Mesothelial cell of epicardium (in vitro differentiated cells): ENCODE measurements around the gene ANKS1A. TPM values are rescaled to one million over a fixed set of nuclear protein-coding genes. Genes with fewer than 3 reads are reported as not detected.
A peak's percentile ranks its signal among the peaks of the same experiment; 100 is the strongest.
"Not testable (repeated sequence)": the region's sequence is repeated elsewhere in the genome, so short reads cannot be mapped to it uniquely, and the experiment has no call there.

Experiments used
- DNase-seq, 2 experiments: peaks; one replicate each; pipeline ENCODE4 v3.0.0; 2021; ENCODE audit warnings: low spot score in 2 of 2; ENCODE audit not compliant: unreplicated experiment in 2 of 2
- H3K27ac Mint-ChIP-seq: 2 replicates; pipeline ENCODE4 v1.8.0; 2021; ENCODE audit warnings: mixed read lengths
- H3K27me3 Mint-ChIP-seq: 2 replicates; pipeline ENCODE4 v1.8.0; 2021; ENCODE audit warnings: low read depth, mixed read lengths
- H3K36me3 Mint-ChIP-seq: 2 replicates; pipeline ENCODE4 v1.8.0; 2021; ENCODE audit warnings: mixed read lengths
- H3K4me1 Mint-ChIP-seq: 2 replicates; pipeline ENCODE4 v1.8.0; 2021; ENCODE audit warnings: mixed read lengths
- H3K4me3 Mint-ChIP-seq: 2 replicates; pipeline ENCODE4 v1.8.0; 2021; ENCODE audit warnings: mild to moderate bottlenecking, moderate library complexity, mixed read lengths
- H3K9me3 Mint-ChIP-seq: 2 replicates; pipeline ENCODE4 v1.8.0; 2021; ENCODE audit warnings: mixed read lengths
- CTCF ChIP-seq: fragments of 200-600 bp; sonication (generic); IDR thresholded peaks from one replicate; pipeline ENCODE4 v1.5.0; 2021; ENCODE audit warnings: antibody characterized with exemption; ENCODE audit not compliant: unreplicated experiment
- total RNA-seq: library from RNA; stranded (reverse); gene quantifications from 3 replicates; pipeline ENCODE4 v1.2.1, GENCODE V29; 2021

The ANKS1A gene
- total RNA-seq, 1 donor from 2014 or later: 30.6 TPM

GRCh38 chr6:34929241-34929978 is 40.4 kb downstream of the ANKS1A start:
- no peaks in the 10 kb centered on the region for H3K9me3 Mint-ChIP-seq

GRCh38 chr6:34930221-34930620 is 41.2 kb downstream of the ANKS1A start:
- Mint-ChIP-seq H3K4me1 (peaks cover 19% of the 10 kb centered on the region), H3K9me3 (no peaks in the 10 kb centered on the region), H3K4me3 (no peak overlapping the region), H3K27ac (no peak overlapping the region), H3K27me3 (no peaks in the 10 kb centered on the region), H3K36me3 (no peaks in the 10 kb centered on the region)
- no peak for DNase-seq
- no peak for TF ChIP-seq CTCF

More at GRCh38 chr6:34929241-34929978, 40.4 kb downstream of the ANKS1A start:
- Mint-ChIP-seq H3K36me3 (no peaks in the 10 kb centered on the region), H3K27me3 (no peaks in the 10 kb centered on the region), H3K4me1 (peaks cover 11% of the 10 kb centered on the region), H3K27ac (no peak overlapping the region), H3K4me3 (no peak overlapping the region)
- TF ChIP-seq CTCF: no peak
- DNase-seq: no peak

DNA sequence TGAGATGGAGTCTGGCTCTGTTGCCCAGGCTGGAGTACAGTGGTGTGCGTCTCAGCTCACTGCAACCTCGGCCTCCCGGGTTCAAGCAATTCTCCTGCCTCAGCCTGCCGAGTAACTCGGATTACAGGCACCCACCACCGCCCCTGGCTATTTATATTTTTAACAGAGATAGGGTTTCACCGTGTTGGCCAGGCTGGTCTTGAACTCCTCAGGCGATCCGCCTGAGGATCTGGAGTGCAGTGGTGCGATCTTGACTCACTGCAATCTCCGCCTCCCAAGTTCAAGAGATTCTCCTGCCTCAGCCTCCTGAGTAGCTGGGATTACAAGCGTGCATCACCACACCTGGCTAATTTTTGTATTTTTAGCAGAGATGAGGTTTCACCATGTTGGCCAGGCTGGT is 43.1 kb downstream of the ANKS1A start:
- not testable (repeated sequence) for H3K36me3 Mint-ChIP-seq, H3K27ac Mint-ChIP-seq, H3K9me3 Mint-ChIP-seq, H3K27me3 Mint-ChIP-seq, DNase-seq, H3K4me3 Mint-ChIP-seq
- peaks cover 24% of the 10 kb centered on the region for H3K4me1 Mint-ChIP-seq

DNA sequence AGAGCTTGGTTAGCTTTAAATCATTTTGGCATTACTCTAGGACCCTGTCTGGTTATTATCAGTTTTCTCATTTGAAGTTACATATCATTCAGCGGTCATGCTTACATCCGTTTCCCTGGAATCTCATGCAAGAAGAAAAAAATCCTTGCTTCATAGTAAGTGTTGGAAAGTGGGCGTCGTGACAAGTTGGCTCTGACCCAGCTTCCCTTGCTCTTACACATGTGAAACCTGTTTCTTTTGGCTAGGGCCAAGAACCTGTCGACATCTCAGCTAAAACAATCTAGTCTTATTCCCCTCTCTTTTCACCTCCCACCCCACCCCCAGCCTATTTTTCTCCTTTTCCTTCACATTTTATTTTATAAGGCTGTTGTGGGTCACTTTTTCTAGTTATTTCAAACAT is 45.5 kb downstream of the ANKS1A start:
- peak; percentile 46 to 71 for DNase-seq
- H3K27ac Mint-ChIP-seq: peak overlapping the region; percentile 31
- H3K36me3 Mint-ChIP-seq: no peaks in the 10 kb centered on the region
- H3K27me3 Mint-ChIP-seq: no peaks in the 10 kb centered on the region
- peaks cover 27% of the 10 kb centered on the region for H3K4me1 Mint-ChIP-seq
- TF ChIP-seq CTCF: no peak
- no peak overlapping the region for H3K4me3 Mint-ChIP-seq
- no peaks in the 10 kb centered on the region for H3K9me3 Mint-ChIP-seq

GRCh38 chr6:34938268-34938667 is 49.2 kb downstream of the ANKS1A start:
- no peak overlapping the region for H3K4me3 Mint-ChIP-seq
- no peaks in the 10 kb centered on the region for H3K36me3 Mint-ChIP-seq
- no peaks in the 10 kb centered on the region for H3K9me3 Mint-ChIP-seq
- no peaks in the 10 kb centered on the region for H3K27me3 Mint-ChIP-seq
- TF ChIP-seq CTCF: no peak
- no peak for DNase-seq
- H3K27ac Mint-ChIP-seq: peak overlapping the region; percentile 12
- peaks cover 29% of the 10 kb centered on the region for H3K4me1 Mint-ChIP-seq

DNA sequence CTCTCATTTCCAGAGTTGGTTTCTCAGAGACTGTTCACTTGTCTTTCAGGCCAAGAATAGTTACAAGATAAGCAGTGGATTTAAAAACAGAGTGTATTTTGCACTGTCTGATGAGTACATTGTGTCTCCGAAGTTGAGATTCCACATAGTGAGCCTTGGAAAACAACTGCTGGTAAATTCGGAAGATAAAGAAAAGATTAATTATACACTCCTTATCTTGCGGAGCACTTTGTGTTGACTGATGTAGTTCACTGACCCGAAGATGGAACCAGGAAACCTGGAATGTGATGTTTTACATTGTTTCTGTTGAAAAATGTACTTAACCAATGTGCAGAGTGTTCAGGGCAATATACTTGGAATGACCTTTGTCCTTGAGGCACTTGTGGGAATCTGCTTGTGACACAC is 51.0 kb downstream of the ANKS1A start:
- TF ChIP-seq CTCF: no peak
- no peak for DNase-seq
- Mint-ChIP-seq H3K9me3 (peaks cover 8% of the 10 kb centered on the region), H3K27me3 (no peaks in the 10 kb centered on the region), H3K27ac (peak overlapping the region; percentile 70), H3K36me3 (peaks cover 7% of the 10 kb centered on the region), H3K4me1 (peaks cover 18% of the 10 kb centered on the region), H3K4me3 (no peak overlapping the region)
